Loucy (cell line): ENCODE measurements around the gene GBGT1.
A peak's percentile ranks its signal among the peaks of the same experiment; 100 is the strongest.

Experiments
- H2AFZ ChIP-seq: fragments of 200-600 bp; sonication (generic); 2 replicates; pipeline ENCODE4 v1.6.0; 2016; ENCODE audit warnings: antibody characterized with exemption, mild to moderate bottlenecking, low read length, moderate library complexity
- H3F3A ChIP-seq: fragments of 200-600 bp; 2 replicates; pipeline ENCODE4 v1.6.0; 2016; ENCODE audit warnings: antibody characterized with exemption, low read depth, mild to moderate bottlenecking
- H3K27me3 ChIP-seq: fragments of 200-600 bp; sonication (generic); 2 replicates; pipeline ENCODE4 v1.6.1; 2014; ENCODE audit warnings: low read length, mild to moderate bottlenecking; ENCODE audit not compliant: insufficient read depth, poor library complexity, severe bottlenecking
- H3K36me3 ChIP-seq: fragments of 200-600 bp; sonication (generic); 2 replicates; pipeline ENCODE4 v1.6.1; 2016; ENCODE audit warnings: low read length; ENCODE audit not compliant: insufficient read depth
- H3K4me1 ChIP-seq: fragments of 200-600 bp; sonication (generic); 2 replicates; pipeline ENCODE4 v1.5.1; 2014; ENCODE audit warnings: low read length, mild to moderate bottlenecking; ENCODE audit not compliant: insufficient read depth, poor library complexity, severe bottlenecking
- H3K4me2 ChIP-seq: fragments of 200-600 bp; sonication (generic); 2 replicates; pipeline ENCODE4 v1.6.0; 2014; ENCODE audit warnings: antibody characterized with exemption, low read length, low read depth, mild to moderate bottlenecking; ENCODE audit not compliant: poor library complexity, severe bottlenecking
- H3K4me3 ChIP-seq: fragments of 200-600 bp; sonication (generic); 2 replicates; pipeline ENCODE4 v1.5.1; 2014; ENCODE audit warnings: low read length, mild to moderate bottlenecking, mixed read lengths; ENCODE audit not compliant: poor library complexity, severe bottlenecking
- H3K79me2 ChIP-seq: fragments of 200-600 bp; sonication (generic); 2 replicates; pipeline ENCODE4 v1.6.1; 2014; ENCODE audit warnings: low read length; ENCODE audit not compliant: insufficient read depth
- H3K9ac ChIP-seq: fragments of 200-600 bp; sonication (generic); 2 replicates; pipeline ENCODE4 v1.6.0; 2014; ENCODE audit warnings: mild to moderate bottlenecking, low read depth, low read length, moderate library complexity; ENCODE audit not compliant: poor library complexity, severe bottlenecking
- H3K9me2 ChIP-seq: fragments of 200-600 bp; sonication (generic); replicated peaks from 2 replicates; pipeline ENCODE4 v1.6.1; 2016; ENCODE audit warnings: low read depth, low read length, mixed read lengths
- H3K9me3 ChIP-seq: fragments of 200-600 bp; sonication (generic); 2 replicates; pipeline ENCODE4 v1.6.1; 2014; ENCODE audit warnings: mild to moderate bottlenecking, antibody characterized with exemption, low read length, low read depth; ENCODE audit not compliant: insufficient read depth
- H4K20me1 ChIP-seq: fragments of 200-600 bp; sonication (generic); 2 replicates; pipeline ENCODE4 v1.6.0; 2014; ENCODE audit warnings: antibody characterized with exemption, low read length, mild to moderate bottlenecking; ENCODE audit not compliant: insufficient read depth, poor library complexity, severe bottlenecking
- EZH2phosphoT487 ChIP-seq: fragments of 200-600 bp; IDR thresholded peaks from 2 replicates; pipeline ENCODE4 v1.6.1; 2018; ENCODE audit warnings: antibody characterized with exemption, mild to moderate bottlenecking, moderate library complexity, borderline replicate concordance
- TF ChIP-seq, protein P1 (sequence below): fragments of 200-600 bp; sonication (generic); conservative IDR thresholded peaks from 2 replicates; pipeline ENCODE4 v1.5.1; 2014; ENCODE audit warnings: mild to moderate bottlenecking, antibody characterized with exemption, low read length

GBGT1 gene

DNA sequence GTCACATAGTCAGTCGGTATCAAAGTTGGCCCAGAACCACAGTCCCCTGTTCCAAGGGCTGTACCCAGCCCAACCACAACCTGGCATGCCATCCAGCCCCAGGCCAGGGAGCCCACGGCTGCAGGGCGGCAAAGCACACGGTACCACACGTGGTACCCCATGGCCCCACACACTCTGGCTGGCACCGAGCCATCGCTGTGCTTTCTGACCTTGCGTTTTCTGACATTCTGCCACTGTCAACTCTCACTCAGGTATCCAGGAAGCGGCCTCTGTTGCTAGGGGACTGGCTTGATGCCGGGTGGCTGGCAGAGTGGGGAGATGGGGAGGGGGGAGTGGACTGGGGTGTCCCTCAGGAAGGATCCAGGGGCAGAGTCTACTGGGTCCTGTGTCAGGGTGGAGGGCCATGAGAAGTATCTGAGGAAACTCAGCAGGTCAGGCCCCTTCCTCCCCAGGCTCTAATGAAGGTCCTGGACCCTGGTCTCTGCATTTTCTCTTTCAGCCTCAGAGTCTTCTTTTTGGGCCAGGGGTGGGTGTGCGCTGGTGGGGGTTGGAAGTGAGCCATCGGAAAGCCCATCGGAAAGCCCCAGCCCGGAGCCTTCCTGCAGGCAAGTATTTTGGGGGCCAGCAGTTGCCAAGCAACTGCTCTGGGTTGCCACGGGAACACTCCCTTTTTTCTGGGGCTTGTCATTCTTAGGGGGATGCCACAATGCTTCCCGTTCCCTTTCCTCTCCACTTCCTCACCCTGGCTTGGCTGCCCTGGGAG, 21.7 kb downstream of the GBGT1 start:
- H3K27me3 ChIP-seq: no peaks in the 10 kb centered on the region
- H3K9ac ChIP-seq: peak overlapping the region; percentile 28
- H3K9me3 ChIP-seq: no peaks in the 10 kb centered on the region
- H2AFZ ChIP-seq: no peak overlapping the region
- no peak for TF ChIP-seq EZH2phosphoT487
- TF ChIP-seq, protein P1, sequence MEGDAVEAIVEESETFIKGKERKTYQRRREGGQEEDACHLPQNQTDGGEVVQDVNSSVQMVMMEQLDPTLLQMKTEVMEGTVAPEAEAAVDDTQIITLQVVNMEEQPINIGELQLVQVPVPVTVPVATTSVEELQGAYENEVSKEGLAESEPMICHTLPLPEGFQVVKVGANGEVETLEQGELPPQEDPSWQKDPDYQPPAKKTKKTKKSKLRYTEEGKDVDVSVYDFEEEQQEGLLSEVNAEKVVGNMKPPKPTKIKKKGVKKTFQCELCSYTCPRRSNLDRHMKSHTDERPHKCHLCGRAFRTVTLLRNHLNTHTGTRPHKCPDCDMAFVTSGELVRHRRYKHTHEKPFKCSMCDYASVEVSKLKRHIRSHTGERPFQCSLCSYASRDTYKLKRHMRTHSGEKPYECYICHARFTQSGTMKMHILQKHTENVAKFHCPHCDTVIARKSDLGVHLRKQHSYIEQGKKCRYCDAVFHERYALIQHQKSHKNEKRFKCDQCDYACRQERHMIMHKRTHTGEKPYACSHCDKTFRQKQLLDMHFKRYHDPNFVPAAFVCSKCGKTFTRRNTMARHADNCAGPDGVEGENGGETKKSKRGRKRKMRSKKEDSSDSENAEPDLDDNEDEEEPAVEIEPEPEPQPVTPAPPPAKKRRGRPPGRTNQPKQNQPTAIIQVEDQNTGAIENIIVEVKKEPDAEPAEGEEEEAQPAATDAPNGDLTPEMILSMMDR: no peak
- H3K79me2 ChIP-seq: peaks cover 96% of the 10 kb centered on the region
- H3K4me1 ChIP-seq: peaks cover 46% of the 10 kb centered on the region
- 0 out of 2 replicates have a peak, but pooled peaks cover 2% of the 10 kb centered on the region for H3F3A ChIP-seq
- H3K36me3 ChIP-seq: no peaks in the 10 kb centered on the region; the same call in 1 of the 2 replicates
- H4K20me1 ChIP-seq: peaks cover 91% of the 10 kb centered on the region
- H3K4me3 ChIP-seq: no peak overlapping the region
- no peaks in the 10 kb centered on the region for H3K9me2 ChIP-seq
- H3K4me2 ChIP-seq: peak overlapping the region; percentile 28

DNA sequence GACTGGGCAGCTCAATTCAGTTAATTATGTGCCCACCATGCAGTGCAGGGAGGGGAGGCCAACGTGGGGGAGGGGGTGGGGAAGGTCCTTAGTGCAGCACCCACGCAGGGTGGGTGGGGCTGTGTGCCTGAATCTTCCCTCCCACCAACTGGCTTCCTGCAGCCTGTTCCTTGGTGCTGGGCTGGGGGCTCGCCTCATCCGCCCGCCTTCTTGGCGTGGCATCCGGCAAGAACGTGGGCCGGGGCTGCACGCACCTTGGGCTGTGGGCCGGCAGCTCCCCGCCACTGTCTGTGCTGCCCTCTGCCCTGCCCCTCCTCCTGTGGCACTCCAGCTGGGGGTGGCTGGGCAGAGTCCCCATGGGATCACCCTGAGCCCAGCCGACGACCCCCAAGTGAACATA, 23.1 kb downstream of the GBGT1 start:
- peaks cover 82% of the 10 kb centered on the region for H4K20me1 ChIP-seq
- H3K9ac ChIP-seq: no peak overlapping the region
- H3K79me2 ChIP-seq: peaks cover 96% of the 10 kb centered on the region
- no peak overlapping the region for H3K4me2 ChIP-seq
- H3K36me3 ChIP-seq: no peaks in the 10 kb centered on the region; the same call in 1 of the 2 replicates
- no peak overlapping the region for H3K4me3 ChIP-seq
- H3K9me3 ChIP-seq: no peaks in the 10 kb centered on the region
- no peak overlapping the region for H2AFZ ChIP-seq
- TF ChIP-seq, protein P1: no peak
- no peak for TF ChIP-seq EZH2phosphoT487
- peaks cover 40% of the 10 kb centered on the region for H3K4me1 ChIP-seq
- 0 out of 2 replicates have a peak, but pooled peaks cover 2% of the 10 kb centered on the region for H3F3A ChIP-seq
- H3K9me2 ChIP-seq: no peaks in the 10 kb centered on the region
- H3K27me3 ChIP-seq: no peaks in the 10 kb centered on the region

DNA sequence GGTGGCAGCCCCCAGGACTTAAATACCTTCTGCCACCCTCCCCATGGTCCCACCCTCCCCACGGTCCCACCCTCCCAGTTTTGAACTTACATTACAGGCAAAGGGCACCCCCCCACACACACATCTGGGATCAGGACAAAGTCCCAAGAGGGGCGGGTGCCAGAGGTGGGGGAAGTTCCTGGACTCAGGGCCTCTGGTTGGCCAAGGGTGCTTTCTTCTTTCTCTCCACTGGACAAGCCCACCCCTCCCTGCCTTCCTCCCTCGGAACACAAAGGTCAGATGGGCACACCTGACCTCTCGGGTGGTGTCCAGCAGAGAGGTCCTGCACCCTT, 23.6 kb downstream of the GBGT1 start:
- no peak for TF ChIP-seq EZH2phosphoT487
- TF ChIP-seq, protein P1: no peak
- Histone ChIP-seq H3K36me3 (no peaks in the 10 kb centered on the region; the same call in 1 of the 2 replicates), H3K4me1 (peaks cover 36% of the 10 kb centered on the region), H3K27me3 (no peaks in the 10 kb centered on the region), H3K4me2 (no peak overlapping the region), H3F3A (0 out of 2 replicates have a peak, but pooled peaks cover 2% of the 10 kb centered on the region), H3K9ac (no peak overlapping the region), H3K9me3 (no peaks in the 10 kb centered on the region), H3K4me3 (no peak overlapping the region), H4K20me1 (peaks cover 81% of the 10 kb centered on the region), H2AFZ (no peak overlapping the region), H3K79me2 (peaks cover 96% of the 10 kb centered on the region), H3K9me2 (no peaks in the 10 kb centered on the region)
